Measurements from ENCODE around the gene VASP.

The VASP gene

GRCh38 chr19:45473367-45473681 is 34.0 kb upstream of the VASP start:
- H3K4me3 ChIP-seq, result no peak overlapping the region
- H3K36me3 ChIP-seq, result no peaks in the 10 kb centered on the region
- TF ChIP-seq Cebpa-rat (IDR thresholded peaks at IDR 0.05), result no peak
- H3K4me2 ChIP-seq, result no peak overlapping the region
- H3K27me3 ChIP-seq, result peaks cover 63% of the 10 kb centered on the region
- no peak overlapping the region for H3K9ac ChIP-seq
- peaks cover 14% of the 10 kb centered on the region for H4K20me1 ChIP-seq
- no peaks in the 10 kb centered on the region for H3K9me3 ChIP-seq
- H3K4me1 ChIP-seq, result peaks cover 44% of the 10 kb centered on the region
- no peak overlapping the region for H3K27ac ChIP-seq

GRCh38 chr19:45473682-45474605 is 33.3 kb upstream of the VASP start:
- Histone ChIP-seq H3K27ac (no peak overlapping the region), H3K4me2 (no peak overlapping the region), H3K4me3 (no peak overlapping the region)

GRCh38 chr19:45474606-45475521 is 32.4 kb upstream of the VASP start:
- Histone ChIP-seq H3K4me1 (peaks cover 39% of the 10 kb centered on the region), H3K9ac (no peak overlapping the region), H3K4me2 (no peak overlapping the region), H3K27me3 (peaks cover 60% of the 10 kb centered on the region), H3K36me3 (no peaks in the 10 kb centered on the region), H3K27ac (no peak overlapping the region), H3K4me3 (no peak overlapping the region), H4K20me1 (peaks cover 11% of the 10 kb centered on the region), H3K9me3 (no peaks in the 10 kb centered on the region)
- TF ChIP-seq Cebpa-rat (IDR thresholded peaks at IDR 0.05), result no peak

More at GRCh38 chr19:45473682-45474605, 33.3 kb upstream of the VASP start:
- Histone ChIP-seq H3K4me1 (peaks cover 41% of the 10 kb centered on the region), H3K27me3 (peaks cover 60% of the 10 kb centered on the region), H3K36me3 (no peaks in the 10 kb centered on the region), H3K9me3 (no peaks in the 10 kb centered on the region), H3K9ac (no peak overlapping the region), H4K20me1 (peaks cover 11% of the 10 kb centered on the region)
- TF ChIP-seq Cebpa-rat (IDR thresholded peaks at IDR 0.05), result no peak

GRCh38 chr19:45475537-45476291 is 31.6 kb upstream of the VASP start:
- no peak overlapping the region for H3K9ac ChIP-seq
- no peaks in the 10 kb centered on the region for H3K36me3 ChIP-seq
- peaks cover 30% of the 10 kb centered on the region for H3K4me1 ChIP-seq
- H4K20me1 ChIP-seq, result peaks cover 11% of the 10 kb centered on the region
- H3K9me3 ChIP-seq, result no peaks in the 10 kb centered on the region
- H3K4me2 ChIP-seq, result peak overlapping the region; percentile 22; the same call in 1 of the 2 replicates
- H3K27me3 ChIP-seq, result peaks cover 56% of the 10 kb centered on the region
- no peak overlapping the region for H3K27ac ChIP-seq
- no peak overlapping the region for H3K4me3 ChIP-seq
- TF ChIP-seq Cebpa-rat (IDR thresholded peaks at IDR 0.05), result no peak

GRCh38 chr19:45476304-45476703 is 31.0 kb upstream of the VASP start:
- Histone ChIP-seq H3K27ac (no peak overlapping the region), H3K4me3 (no peak overlapping the region), H3K4me2 (peak overlapping the region; percentile 22; the same call in 1 of the 2 replicates), H3K36me3 (no peaks in the 10 kb centered on the region), H4K20me1 (peaks cover 11% of the 10 kb centered on the region), H3K4me1 (peaks cover 27% of the 10 kb centered on the region), H3K9ac (no peak overlapping the region), H3K27me3 (peaks cover 50% of the 10 kb centered on the region), H3K9me3 (no peaks in the 10 kb centered on the region)
- no peak for TF ChIP-seq Cebpa-rat (IDR thresholded peaks at IDR 0.05)

- no peak overlapping the region for H3K4me3 ChIP-seq
- no peaks in the 10 kb centered on the region for H3K36me3 ChIP-seq
- peaks cover 7% of the 10 kb centered on the region for H4K20me1 ChIP-seq
- H3K4me2 ChIP-seq, result peak overlapping the region; percentile 84
- peaks cover 26% of the 10 kb centered on the region for H3K4me1 ChIP-seq
- H3K27ac ChIP-seq, result no peak overlapping the region
- TF ChIP-seq Cebpa-rat (IDR thresholded peaks at IDR 0.05), result no peak
- no peaks in the 10 kb centered on the region for H3K9me3 ChIP-seq
- no peak overlapping the region for H3K9ac ChIP-seq
- peaks cover 41% of the 10 kb centered on the region for H3K27me3 ChIP-seq
These were observed 30.1 kb upstream of the VASP start for GRCh38 chr19:45477186-45477585.

GRCh38 chr19:45477713-45478453 is 29.4 kb upstream of the VASP start:
- Histone ChIP-seq H3K27ac (no peak overlapping the region), H3K27me3 (peaks cover 34% of the 10 kb centered on the region), H3K9ac (peak overlapping the region; percentile 97), H4K20me1 (no peaks in the 10 kb centered on the region), H3K36me3 (no peaks in the 10 kb centered on the region), H3K9me3 (no peaks in the 10 kb centered on the region), H3K4me2 (peak overlapping the region; percentile 84), H3K4me1 (peaks cover 19% of the 10 kb centered on the region), H3K4me3 (peak overlapping the region; percentile 70)
- no peak for TF ChIP-seq Cebpa-rat (IDR thresholded peaks at IDR 0.05)

GRCh38 chr19:45478454-45479238 is 28.6 kb upstream of the VASP start:
- Histone ChIP-seq H3K9me3 (no peaks in the 10 kb centered on the region), H3K27ac (peak overlapping the region; percentile 99)
- TF ChIP-seq Cebpa-rat (IDR thresholded peaks at IDR 0.05), result no peak

More at GRCh38 chr19:45478454-45479238, 28.6 kb upstream of the VASP start:
- Histone ChIP-seq H4K20me1 (no peaks in the 10 kb centered on the region), H3K36me3 (no peaks in the 10 kb centered on the region), H3K9ac (peak overlapping the region; percentile 97), H3K27me3 (peaks cover 27% of the 10 kb centered on the region), H3K4me2 (peak overlapping the region; percentile 84), H3K4me3 (peak overlapping the region; percentile 70), H3K4me1 (peaks cover 19% of the 10 kb centered on the region)
